Vagina (tissue), 2 donors: ENCODE results near the gene PKN3. TPM values are rescaled to one million over a fixed set of nuclear protein-coding genes. Genes with fewer than 3 reads are reported as not detected.

Experiments used
- DNase-seq, 2 donors: peaks; one replicate each; pipeline ENCODE4 v3.0.0-alpha.2; 2017; ENCODE audit errors: extremely low spot score in 2 of 2
- H3K27ac ChIP-seq: fragments of 200-600 bp; sonication (generic); one replicate; pipeline ENCODE4 v1.5.1; 2019
- H3K27me3 ChIP-seq: fragments of 200-600 bp; sonication (generic); one replicate; pipeline ENCODE4 v1.5.1; 2019
- H3K36me3 ChIP-seq, 2 donors: fragments of 200-600 bp; sonication (generic); one replicate each; pipeline ENCODE4 v1.5.1; 2017 to 2019
- H3K4me1 ChIP-seq: fragments of 200-600 bp; sonication (generic); one replicate; pipeline ENCODE4 v1.5.1; 2019
- H3K4me3 ChIP-seq, 2 donors: fragments of 200-600 bp; sonication (generic); 1 replicate in 1 of 2; 2 replicates in 1 of 2; pipeline ENCODE4 v1.5.1; 2016 to 2019
- H3K9me3 ChIP-seq: fragments of 200-600 bp; sonication (generic); one replicate; pipeline ENCODE4 v1.5.1; 2019
- POLR2A ChIP-seq, 2 donors: fragments of 450-650 bp; IDR thresholded peaks; one replicate each; pipeline ENCODE4 v1.6.1; 2017; ENCODE audit warnings: antibody characterized with exemption in 2 of 2, mild to moderate bottlenecking in 2 of 2, moderate library complexity in 2 of 2
- POLR2AphosphoS5 ChIP-seq, 2 donors: sonication (generic); formaldehyde crosslinking; IDR thresholded peaks; one replicate each; pipeline ENCODE4 v1.9.0; 2017; ENCODE audit warnings: antibody characterized with exemption in 2 of 2, mild to moderate bottlenecking in 2 of 2, low read depth in 1 of 2; ENCODE audit not compliant: insufficient read depth in 1 of 2
- intact Hi-C: fragments of 100-400 bp; cut with DNase I; formaldehyde crosslinking; loops from one replicate; pipeline ENCODE4 v1.15.1; 2023
- total RNA-seq: library from RNA; depleted of rRNA; stranded (reverse); fragments of >200 nt; gene quantifications from one replicate; pipeline ENCODE4 v1.2.3, GENCODE V29; 2016
- TF ChIP-seq, protein P1 (sequence below), 3 experiments: fragments of 450-650 bp in 2 of 3; fragments of 200-600 bp in 1 of 3; sonication (generic) in 1 of 3; IDR thresholded peaks; one replicate each; pipeline ENCODE4 v1.5.1; 2017 to 2019; ENCODE audit warnings: antibody characterized with exemption in 3 of 3, mild to moderate bottlenecking in 2 of 3, moderate library complexity in 2 of 3

Gene PKN3
- total RNA-seq, 1 donor from 2014 or later: 8.3 TPM

DNA sequence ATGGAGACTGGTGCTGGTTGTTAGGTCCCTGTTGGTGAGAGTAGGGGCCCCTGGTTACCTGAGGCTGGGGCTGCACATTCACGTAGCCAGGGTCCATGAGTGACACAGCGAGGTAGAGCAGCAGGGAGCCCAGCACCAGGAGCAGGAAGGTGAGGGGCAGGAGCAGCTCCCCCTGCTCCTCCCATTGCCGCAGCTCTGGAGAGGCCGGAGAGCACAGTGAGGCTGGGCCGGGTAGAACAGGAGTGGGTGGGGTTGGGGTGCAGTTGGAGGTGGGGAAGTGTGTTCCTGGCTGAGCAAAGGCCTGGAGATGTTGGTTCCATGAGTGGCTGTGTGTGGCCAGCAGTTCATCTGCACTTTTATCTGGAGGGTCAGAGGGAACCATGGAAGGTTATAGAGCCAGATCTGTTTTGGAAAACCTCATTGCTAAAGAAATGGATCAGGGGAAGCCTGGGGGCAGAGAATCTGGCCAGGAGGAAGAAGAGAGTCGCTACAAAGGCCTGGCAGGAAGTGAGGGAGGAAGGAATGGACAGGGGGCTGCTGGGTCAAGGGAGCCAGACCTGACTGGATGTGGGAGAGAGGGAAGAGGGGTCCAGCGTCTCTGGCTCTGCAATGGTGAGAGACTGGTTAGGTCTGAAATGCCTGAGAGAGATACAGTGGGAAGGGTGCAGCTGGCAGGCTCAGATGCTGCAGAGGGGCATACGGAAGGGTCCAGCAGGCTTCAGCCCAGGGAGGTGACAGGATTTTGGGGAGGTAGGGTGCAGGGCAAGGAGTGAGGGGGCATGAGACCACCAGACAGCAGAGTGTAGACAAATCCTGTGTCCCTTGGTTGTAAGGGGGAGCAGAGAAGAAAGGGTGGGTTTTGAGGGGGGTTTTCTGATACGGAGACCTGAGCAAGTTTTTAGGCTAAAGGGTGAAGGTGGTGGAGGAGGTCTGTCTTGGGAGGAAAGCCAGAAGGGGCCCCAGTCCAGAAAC is 20.4 kb downstream of the PKN3 start:
- Histone ChIP-seq H3K4me1 (peaks cover 23% of the 10 kb centered on the region), H3K9me3 (no peaks in the 10 kb centered on the region), H3K27ac (peak overlapping the region; percentile 80), H3K4me3 (peak overlapping the region; percentile 50 to 79), H3K27me3 (no peaks in the 10 kb centered on the region), H3K36me3 (no peaks in the 10 kb centered on the region)
- DNase-seq: no peak
- TF ChIP-seq POLR2AphosphoS5 (IDR thresholded peaks at IDR 0.05; ENCODE audit: insufficient read depth in 1 of 2, low read depth in 1 of 2) (no peak), POLR2A (IDR thresholded peaks at IDR 0.05) (no peak)
- TF ChIP-seq, protein P1, sequence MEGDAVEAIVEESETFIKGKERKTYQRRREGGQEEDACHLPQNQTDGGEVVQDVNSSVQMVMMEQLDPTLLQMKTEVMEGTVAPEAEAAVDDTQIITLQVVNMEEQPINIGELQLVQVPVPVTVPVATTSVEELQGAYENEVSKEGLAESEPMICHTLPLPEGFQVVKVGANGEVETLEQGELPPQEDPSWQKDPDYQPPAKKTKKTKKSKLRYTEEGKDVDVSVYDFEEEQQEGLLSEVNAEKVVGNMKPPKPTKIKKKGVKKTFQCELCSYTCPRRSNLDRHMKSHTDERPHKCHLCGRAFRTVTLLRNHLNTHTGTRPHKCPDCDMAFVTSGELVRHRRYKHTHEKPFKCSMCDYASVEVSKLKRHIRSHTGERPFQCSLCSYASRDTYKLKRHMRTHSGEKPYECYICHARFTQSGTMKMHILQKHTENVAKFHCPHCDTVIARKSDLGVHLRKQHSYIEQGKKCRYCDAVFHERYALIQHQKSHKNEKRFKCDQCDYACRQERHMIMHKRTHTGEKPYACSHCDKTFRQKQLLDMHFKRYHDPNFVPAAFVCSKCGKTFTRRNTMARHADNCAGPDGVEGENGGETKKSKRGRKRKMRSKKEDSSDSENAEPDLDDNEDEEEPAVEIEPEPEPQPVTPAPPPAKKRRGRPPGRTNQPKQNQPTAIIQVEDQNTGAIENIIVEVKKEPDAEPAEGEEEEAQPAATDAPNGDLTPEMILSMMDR (IDR thresholded peaks at IDR 0.05): no peak
- intact Hi-C loops: no loop called here

DNA sequence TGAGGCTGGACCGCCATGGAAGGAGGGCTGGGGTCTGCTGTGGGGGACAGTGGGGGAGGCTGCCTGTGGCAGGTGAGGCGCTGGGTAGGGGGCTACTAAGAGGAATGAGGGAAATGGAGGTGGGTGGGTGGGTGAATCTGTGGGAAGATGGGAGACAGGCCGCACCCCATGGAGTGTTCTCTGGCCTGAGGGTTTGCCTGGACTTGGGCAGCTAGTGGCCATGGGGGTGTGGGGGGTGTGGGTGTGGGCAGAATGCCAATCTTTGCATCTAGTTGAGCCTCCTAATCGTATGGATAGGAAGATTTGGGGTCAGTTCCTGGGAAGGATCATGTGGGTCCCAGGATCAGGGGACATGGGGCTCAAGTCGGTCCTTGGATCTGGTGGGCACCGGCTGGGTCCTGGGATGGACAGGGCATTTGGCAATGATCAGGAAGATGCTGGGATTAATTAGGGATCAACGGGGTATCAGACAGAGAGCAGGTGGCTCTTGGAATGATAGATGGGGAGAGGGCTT is 21.1 kb downstream of the PKN3 start:
- DNase-seq: no peak
- H3K27me3 ChIP-seq: no peaks in the 10 kb centered on the region
- H3K4me1 ChIP-seq: peaks cover 23% of the 10 kb centered on the region
- no peaks in the 10 kb centered on the region for H3K36me3 ChIP-seq
- H3K4me3 ChIP-seq: peak overlapping the region; percentile 50 to 79
- peak overlapping the region; percentile 80 for H3K27ac ChIP-seq
- TF ChIP-seq, protein P1 (IDR thresholded peaks at IDR 0.05): no peak
- TF ChIP-seq POLR2AphosphoS5 (IDR thresholded peaks at IDR 0.05; ENCODE audit: insufficient read depth in 1 of 2, low read depth in 1 of 2) (no peak), POLR2A (IDR thresholded peaks at IDR 0.05) (no peak)
- H3K9me3 ChIP-seq: no peaks in the 10 kb centered on the region
- intact Hi-C loops: no loop called here

DNA sequence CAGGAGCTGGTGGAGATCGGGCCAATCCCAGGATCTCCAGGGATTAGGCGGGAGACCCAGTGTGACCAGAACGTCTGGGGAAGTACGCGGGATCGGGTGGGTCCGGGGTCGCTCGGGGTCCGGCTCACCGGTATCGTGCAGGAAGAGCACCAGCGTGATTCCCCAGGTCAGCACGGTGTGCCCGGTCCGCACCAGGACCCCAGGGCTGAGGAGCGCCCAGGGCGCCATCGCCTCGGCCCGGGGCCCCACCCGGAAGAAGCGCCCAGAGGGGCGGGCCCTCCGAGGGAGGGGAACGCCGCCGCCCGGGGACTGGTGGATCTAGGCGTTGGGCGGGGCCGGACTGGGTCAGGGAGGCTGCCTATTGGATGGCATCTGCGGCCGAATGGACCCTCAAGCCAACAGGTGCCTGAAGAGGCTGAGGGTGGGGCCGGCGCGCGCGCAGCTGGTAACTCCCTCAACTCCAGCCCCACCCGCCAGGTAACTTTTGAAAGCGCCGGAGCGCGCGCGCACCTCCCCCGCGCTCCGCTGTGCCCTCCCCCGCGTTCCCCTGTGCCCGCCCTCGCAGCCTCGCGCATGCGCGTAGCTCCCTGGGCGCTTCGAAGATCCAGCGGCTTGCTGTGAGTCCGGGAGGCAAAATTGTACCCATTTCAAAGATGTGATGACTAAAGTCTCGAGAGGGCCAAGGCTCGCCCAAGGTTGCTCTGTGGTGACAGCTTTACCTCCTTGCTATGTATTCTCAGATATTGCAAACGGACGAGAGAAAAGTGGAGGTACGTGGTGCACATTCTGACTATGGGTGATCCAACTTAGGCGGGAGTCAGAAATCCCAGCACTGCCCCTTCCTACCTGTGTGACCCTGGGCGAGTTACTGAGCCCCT is 21.8 kb downstream of the PKN3 start, which contains the start of gene ZDHHC12:
ZDHHC12 (minus strand) TSS at position 262 of the 878 bp plus-strand sequence; CDS start at position 228, 34 bp downstream.
- no peaks in the 10 kb centered on the region for H3K9me3 ChIP-seq
- no peaks in the 10 kb centered on the region for H3K27me3 ChIP-seq

DNA sequence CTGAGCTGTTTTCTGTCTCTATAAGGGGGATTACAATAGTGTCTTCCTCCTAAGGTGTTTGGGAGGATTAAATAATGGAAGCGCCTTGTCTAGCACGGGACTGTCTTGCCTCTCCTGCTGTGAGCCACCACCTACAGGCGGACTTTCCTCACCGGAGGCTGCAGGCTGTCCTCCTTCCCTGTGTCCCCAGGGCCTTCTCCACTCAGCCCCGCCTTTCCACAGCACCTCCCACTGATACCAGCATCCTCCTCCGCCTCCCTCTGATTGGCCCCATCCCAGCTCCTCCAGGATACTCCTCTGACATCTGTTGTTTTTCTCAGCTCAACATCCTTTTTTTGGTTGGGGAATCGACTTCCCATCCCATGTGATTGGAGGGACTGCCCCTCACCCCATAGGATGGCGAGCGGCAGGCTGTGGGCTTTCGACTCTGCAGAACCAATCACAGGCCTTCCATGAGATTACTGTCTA is 22.5 kb downstream of the PKN3 start:
- Histone ChIP-seq H3K4me1 (peaks cover 23% of the 10 kb centered on the region), H3K4me3 (peak overlapping the region; percentile 50 to 79), H3K36me3 (no peaks in the 10 kb centered on the region), H3K27me3 (no peaks in the 10 kb centered on the region), H3K9me3 (no peaks in the 10 kb centered on the region), H3K27ac (peak overlapping the region; percentile 80)
- DNase-seq: no peak
- TF ChIP-seq POLR2A (IDR thresholded peaks at IDR 0.05): no peak
- TF ChIP-seq POLR2AphosphoS5 (IDR thresholded peaks at IDR 0.05; ENCODE audit: insufficient read depth in 1 of 2, low read depth in 1 of 2): no peak
- TF ChIP-seq, protein P1 (IDR thresholded peaks at IDR 0.05): no peak
- intact Hi-C loops: no loop called here

More for the DNA sequence above, 21.8 kb downstream of the PKN3 start, which contains the start of gene ZDHHC12:
- Histone ChIP-seq H3K36me3 (no peaks in the 10 kb centered on the region), H3K4me3 (peak within 1 kb of the TSS; percentile 50 to 79), H3K4me1 (peaks cover 23% of the 10 kb centered on the region), H3K27ac (peak within 1 kb of the TSS; percentile 80)
- intact Hi-C loops: no loop called here
- TF ChIP-seq POLR2A (IDR thresholded peaks at IDR 0.05): peak in 1 of 2 donors; percentile 32
- peak; percentile 69 to 88 for TF ChIP-seq POLR2AphosphoS5 (IDR thresholded peaks at IDR 0.05; ENCODE audit: insufficient read depth in 1 of 2, low read depth in 1 of 2)
- TF ChIP-seq, protein P1 (IDR thresholded peaks at IDR 0.05): peak in 1 of 3 experiments; percentile 2
- no peak for DNase-seq
